Renal pelvis (tissue), 12 donors: ENCODE results near the gene RAB33A. TPM values are rescaled to one million over a fixed set of nuclear protein-coding genes. Genes with fewer than 3 reads are reported as not detected.

Experiments
- DNase-seq: peaks from one replicate; pipeline ENCODE4 v3.0.0-alpha.2; 2013
- long read RNA-seq, 16 experiments: transcript quantifications; one replicate each; lab custom pipeline, GENCODE V29; 2026
- polyA plus RNA-seq, 3 donors: library from polyadenylated mRNA; unstranded; fragments of 120-200 nt; gene quantifications; one replicate each; pipeline ENCODE4 v1.2.1, GENCODE V29; 2013; ENCODE audit not compliant: insufficient read length in 3 of 3

Gene RAB33A
- polyA plus RNA-seq, result under 1 TPM; 0.36 to 0.97 (median 0.59) TPM
- long read RNA-seq, donor 1, partial matches to known transcripts, result 0 of 1 reads
- long read RNA-seq, donor 1, other reads (novel, unspliced or antisense), result 0 of 1 reads
- long read RNA-seq, donor 2, partial matches to known transcripts, result 0 of 1 reads
- long read RNA-seq, donor 2, other reads (novel, unspliced or antisense), result 0 of 1 reads
- long read RNA-seq, donor 3, result 0 reads
- long read RNA-seq, donor 4, result 0 reads
- long read RNA-seq, donor 5, result 0 reads
- long read RNA-seq, donor 6, result 0 reads
- long read RNA-seq, donor 7, result 0 reads
- long read RNA-seq, donor 8, partial matches to known transcripts, result 0 of 2 reads
- long read RNA-seq, donor 8, other reads (novel, unspliced or antisense), result 0 of 2 reads
- long read RNA-seq, donor 9, partial matches to known transcripts, result 0 of 1 reads
- long read RNA-seq, donor 9, other reads (novel, unspliced or antisense), result 0 of 1 reads
- long read RNA-seq, donor 10, partial matches to known transcripts, result 0 of 2 reads
- long read RNA-seq, donor 10, other reads (novel, unspliced or antisense), result 0 of 2 reads
- long read RNA-seq, donor 11, result 0 reads
- long read RNA-seq, donor 12, partial matches to known transcripts, result 0 of 1 reads
- long read RNA-seq, donor 12, other reads (novel, unspliced or antisense), result 0 of 1 reads
- long read RNA-seq, donor 13, result 0 reads
- long read RNA-seq, donor 14, partial matches to known transcripts, result 0 of 1 reads
- long read RNA-seq, donor 14, other reads (novel, unspliced or antisense), result 0 of 1 reads
- long read RNA-seq, donor 15, partial matches to known transcripts, result 0 of 1 reads
- long read RNA-seq, donor 15, other reads (novel, unspliced or antisense), result 0 of 1 reads
- long read RNA-seq, donor 16, partial matches to known transcripts, result 0 of 1 reads
- long read RNA-seq, donor 16, other reads (novel, unspliced or antisense), result 0 of 1 reads

GRCh38 chrX:130171446-130172126, at the start of gene RAB33A:
Gene RAB33A (plus strand): TSS chrX:130171962. CDS start chrX:130172063, 101 bp downstream.
- DNase-seq, result no peak

GRCh38 chrX:130124577-130124976, 47.2 kb upstream of the RAB33A start:
- no peak for DNase-seq

- DNase-seq, result no peak
Measured at GRCh38 chrX:130125091-130125874, 46.5 kb upstream of the RAB33A start.

- no peak for DNase-seq
Measured at GRCh38 chrX:130130990-130131389, 40.8 kb upstream of the RAB33A start.

GRCh38 chrX:130136496-130136895, 35.3 kb upstream of the RAB33A start:
- DNase-seq, result no peak

GRCh38 chrX:130136961-130137360, 34.8 kb upstream of the RAB33A start:
- DNase-seq, result no peak

- DNase-seq, result no peak
Measured at GRCh38 chrX:130139474-130140201, 32.1 kb upstream of the RAB33A start.

- DNase-seq, result no peak
Measured at GRCh38 chrX:130144509-130144908, 27.3 kb upstream of the RAB33A start.

- no peak for DNase-seq
Measured at GRCh38 chrX:130145123-130145522, 26.6 kb upstream of the RAB33A start.

- DNase-seq, result no peak
Measured at GRCh38 chrX:130147631-130148030, 24.1 kb upstream of the RAB33A start.

- DNase-seq, result no peak
Measured at GRCh38 chrX:130155564-130155963, 16.2 kb upstream of the RAB33A start.

GRCh38 chrX:130158311-130158710, 13.5 kb upstream of the RAB33A start:
- no peak for DNase-seq

- DNase-seq, result no peak
Measured at GRCh38 chrX:130159776-130160175, 12.0 kb upstream of the RAB33A start.

GRCh38 chrX:130162094-130162735, 9.5 kb upstream of the RAB33A start:
- DNase-seq, result no peak

GRCh38 chrX:130163398-130163797, 8.4 kb upstream of the RAB33A start:
- no peak for DNase-seq

GRCh38 chrX:130165181-130165702, 6.5 kb upstream of the RAB33A start:
- DNase-seq, result no peak

GRCh38 chrX:130165703-130166502, 5.9 kb upstream of the RAB33A start, which contains the start of gene AIFM1:
Gene AIFM1 (minus strand): TSS chrX:130165841. CDS start chrX:130165656, 185 bp downstream.
- peak; percentile 90 for DNase-seq

- DNase-seq, result no peak
Measured at GRCh38 chrX:130166503-130166777, 5.3 kb upstream of the RAB33A start.

GRCh38 chrX:130167040-130167439, 4.7 kb upstream of the RAB33A start:
- no peak for DNase-seq
